ENCODE results near the gene UGGT2.

UGGT2 gene

DNA sequence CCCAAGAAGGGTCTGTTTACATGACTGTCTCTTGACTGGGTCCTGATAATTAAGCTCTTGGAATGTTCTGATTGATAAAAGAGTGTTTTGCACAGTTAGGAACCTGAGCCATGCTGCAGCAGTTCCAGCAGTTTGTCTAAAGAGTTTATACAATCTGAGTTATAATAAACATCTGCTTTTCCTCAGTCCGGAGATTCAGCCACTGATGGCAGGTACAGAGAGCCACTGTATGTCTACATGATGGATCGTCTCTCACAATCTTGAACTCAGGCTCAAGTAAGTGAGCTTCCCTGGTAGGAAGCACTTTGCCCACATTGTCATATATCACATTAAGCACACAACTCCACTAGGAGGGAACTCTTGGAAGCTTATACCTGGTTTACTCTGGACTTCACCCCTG, 84.3 kb downstream of the UGGT2 start:
- TF ChIP-seq, protein P1, sequence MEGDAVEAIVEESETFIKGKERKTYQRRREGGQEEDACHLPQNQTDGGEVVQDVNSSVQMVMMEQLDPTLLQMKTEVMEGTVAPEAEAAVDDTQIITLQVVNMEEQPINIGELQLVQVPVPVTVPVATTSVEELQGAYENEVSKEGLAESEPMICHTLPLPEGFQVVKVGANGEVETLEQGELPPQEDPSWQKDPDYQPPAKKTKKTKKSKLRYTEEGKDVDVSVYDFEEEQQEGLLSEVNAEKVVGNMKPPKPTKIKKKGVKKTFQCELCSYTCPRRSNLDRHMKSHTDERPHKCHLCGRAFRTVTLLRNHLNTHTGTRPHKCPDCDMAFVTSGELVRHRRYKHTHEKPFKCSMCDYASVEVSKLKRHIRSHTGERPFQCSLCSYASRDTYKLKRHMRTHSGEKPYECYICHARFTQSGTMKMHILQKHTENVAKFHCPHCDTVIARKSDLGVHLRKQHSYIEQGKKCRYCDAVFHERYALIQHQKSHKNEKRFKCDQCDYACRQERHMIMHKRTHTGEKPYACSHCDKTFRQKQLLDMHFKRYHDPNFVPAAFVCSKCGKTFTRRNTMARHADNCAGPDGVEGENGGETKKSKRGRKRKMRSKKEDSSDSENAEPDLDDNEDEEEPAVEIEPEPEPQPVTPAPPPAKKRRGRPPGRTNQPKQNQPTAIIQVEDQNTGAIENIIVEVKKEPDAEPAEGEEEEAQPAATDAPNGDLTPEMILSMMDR (IDR thresholded peaks at IDR 0.05; ENCODE audit: insufficient read depth, low read depth, low read length, missing control alignments) = no peak
- DNase-seq (ENCODE audit: low read depth) = no peak
- no peak overlapping the region for H3K4me3 ChIP-seq (ENCODE audit: low read depth, low read length)

DNA sequence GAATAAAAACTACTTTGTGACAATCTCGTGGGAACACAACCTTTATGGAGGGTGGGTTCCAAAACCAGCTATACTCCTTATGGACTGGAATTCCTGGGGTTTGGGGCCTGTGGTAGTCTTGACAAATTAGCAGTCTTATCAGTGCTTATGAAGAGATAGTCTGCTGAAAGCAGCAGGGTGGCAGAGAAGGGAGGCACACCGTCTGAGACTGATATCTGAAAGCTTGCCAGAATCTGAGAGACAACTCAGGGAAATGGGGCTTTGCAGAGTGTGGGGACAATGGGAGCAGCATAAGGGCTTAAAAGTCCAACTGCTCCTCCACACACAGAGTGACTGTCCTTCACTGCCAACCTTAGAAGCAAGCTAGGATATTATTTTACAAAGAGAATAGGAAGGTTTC, 95.9 kb downstream of the UGGT2 start:
- DNase-seq (ENCODE audit: low read depth) = no peak
- TF ChIP-seq, protein P1 (IDR thresholded peaks at IDR 0.05; ENCODE audit: insufficient read depth, low read depth, low read length, missing control alignments) = no peak
- no peak overlapping the region for H3K4me3 ChIP-seq (ENCODE audit: low read depth, low read length)

DNA sequence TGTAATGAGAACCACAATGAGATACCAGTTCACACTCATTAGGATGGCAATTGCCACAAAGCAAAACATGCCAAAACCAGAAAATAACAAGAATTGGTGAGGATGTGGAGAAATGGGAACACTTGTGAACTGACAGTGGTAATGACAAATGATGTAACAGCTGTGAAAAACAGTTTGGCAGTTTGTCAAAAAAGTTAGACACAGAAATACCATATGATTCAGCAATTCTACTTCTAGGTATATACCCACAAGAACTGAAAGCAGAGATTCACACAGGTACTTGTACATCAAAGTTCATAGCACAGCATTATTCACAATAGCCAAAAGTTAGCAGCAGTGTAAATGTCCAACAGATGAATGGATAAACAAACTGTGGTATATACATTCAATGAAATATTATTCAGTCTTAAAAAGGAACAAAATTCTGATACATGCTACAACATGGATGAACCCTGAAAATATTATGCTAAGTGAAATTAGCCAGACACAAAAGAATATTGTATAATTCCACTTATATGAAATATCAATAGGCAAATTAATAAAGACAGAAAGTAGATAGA, 96.5 kb downstream of the UGGT2 start:
- no peak overlapping the region for H3K4me3 ChIP-seq (ENCODE audit: low read depth, low read length)
- peak; percentile 19 for DNase-seq (ENCODE audit: low read depth)
- TF ChIP-seq, protein P1 (IDR thresholded peaks at IDR 0.05; ENCODE audit: insufficient read depth, low read depth, low read length, missing control alignments) = no peak

DNA sequence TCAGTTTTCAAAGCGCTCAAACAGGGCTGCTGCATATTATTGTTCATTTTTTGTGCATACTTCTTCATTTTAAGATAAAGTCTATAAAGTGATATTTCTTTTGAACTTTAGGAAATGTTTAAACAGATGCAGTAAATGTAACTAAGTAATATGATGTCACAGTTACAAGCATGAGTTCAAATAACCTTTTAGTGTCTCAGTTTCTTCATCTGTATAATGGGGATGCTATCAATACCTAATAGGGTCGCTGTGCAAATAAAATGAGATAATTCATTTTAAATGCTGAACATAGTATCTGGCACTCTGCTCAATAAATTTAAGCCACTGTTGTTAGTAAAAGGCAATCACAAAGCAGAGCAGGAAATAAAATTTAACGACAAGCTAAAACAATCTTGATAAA, 97.5 kb downstream of the UGGT2 start:
- H3K4me3 ChIP-seq (ENCODE audit: low read depth, low read length) = no peak overlapping the region
- no peak for DNase-seq (ENCODE audit: low read depth)
- TF ChIP-seq, protein P1 (IDR thresholded peaks at IDR 0.05; ENCODE audit: insufficient read depth, low read depth, low read length, missing control alignments) = no peak

DNA sequence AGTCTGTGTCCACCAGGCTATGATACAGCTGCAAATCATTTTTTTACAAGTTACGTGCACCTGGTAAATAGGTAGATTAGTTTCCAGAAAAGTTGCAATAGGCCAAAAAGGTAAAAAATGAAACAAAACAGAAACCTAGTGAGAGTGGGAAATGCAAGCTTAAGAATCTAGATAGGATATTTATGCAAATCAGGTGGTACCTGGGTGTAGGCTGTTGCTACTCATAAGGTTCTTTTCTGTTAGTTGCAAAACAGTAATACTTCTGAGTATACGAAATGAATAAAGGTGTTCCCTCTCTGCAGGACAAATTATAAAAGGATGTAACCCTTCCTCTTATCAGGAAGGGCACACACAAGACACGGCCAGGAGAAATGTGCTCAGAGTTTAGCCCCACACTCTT, 97.9 kb downstream of the UGGT2 start:
- peak; percentile 41 for DNase-seq (ENCODE audit: low read depth)
- TF ChIP-seq, protein P1 (IDR thresholded peaks at IDR 0.05; ENCODE audit: insufficient read depth, low read depth, low read length, missing control alignments) = no peak
- H3K4me3 ChIP-seq (ENCODE audit: low read depth, low read length) = no peak overlapping the region

DNA sequence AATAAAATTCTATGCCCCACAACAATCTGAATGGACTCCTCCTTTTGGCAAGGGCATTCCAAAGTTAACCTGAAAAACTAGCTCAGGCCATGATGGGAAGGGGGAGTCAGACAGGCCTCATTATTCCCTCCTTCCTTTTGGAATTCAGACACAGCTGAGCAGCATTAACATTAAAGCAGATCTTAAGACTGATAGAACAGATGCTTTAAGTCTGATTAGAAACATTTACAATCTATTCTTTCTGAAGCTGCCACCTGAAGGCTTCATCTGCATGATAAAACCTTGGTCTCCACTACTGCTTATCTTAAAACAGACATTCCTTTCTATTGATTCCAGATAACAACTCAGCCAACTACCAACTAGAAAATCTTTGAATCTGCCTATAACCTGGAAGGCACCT, 98.9 kb downstream of the UGGT2 start:
- no peak overlapping the region for H3K4me3 ChIP-seq (ENCODE audit: low read depth, low read length)
- TF ChIP-seq, protein P1 (IDR thresholded peaks at IDR 0.05; ENCODE audit: insufficient read depth, low read depth, low read length, missing control alignments) = no peak
- no peak for DNase-seq (ENCODE audit: low read depth)

DNA sequence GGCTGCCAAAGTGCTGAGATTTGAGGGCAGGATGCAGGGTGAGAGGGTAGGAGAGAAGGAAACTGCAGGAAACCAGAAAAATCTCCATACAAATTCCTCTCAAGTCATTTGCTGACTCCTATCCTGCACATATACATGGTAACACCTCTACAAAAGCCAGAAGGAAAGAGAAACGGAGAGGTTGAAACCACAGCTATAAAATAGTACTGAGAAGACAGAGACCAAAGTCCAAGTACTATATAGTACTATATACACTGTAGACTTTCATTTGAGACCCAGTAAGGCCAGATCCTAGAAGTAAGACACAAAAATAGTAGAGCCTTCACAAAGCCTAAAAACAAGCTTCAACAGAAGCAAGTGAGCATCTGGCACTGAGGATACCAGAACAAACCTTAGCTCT, 103.1 kb downstream of the UGGT2 start:
- no peak overlapping the region for H3K4me3 ChIP-seq (ENCODE audit: low read depth, low read length)
- no peak for DNase-seq (ENCODE audit: low read depth)
- TF ChIP-seq, protein P1 (IDR thresholded peaks at IDR 0.05; ENCODE audit: insufficient read depth, low read depth, low read length, missing control alignments) = no peak

Data from GM12865 (cell line).